ENCODE measurements around the gene STXBP1.

STXBP1 gene

GRCh38 chr9:127723013-127723412, 110.9 kb downstream of the STXBP1 start:
- peaks cover 30% of the 10 kb centered on the region for H3K4me1 ChIP-seq (ENCODE audit: control insufficient read depth, insufficient read depth, low read length)
- H3K4me2 ChIP-seq (ENCODE audit: low read length): no peak overlapping the region
- H3K9ac ChIP-seq (ENCODE audit: low read depth, low read length): no peak overlapping the region

GRCh38 chr9:127723444-127723843, 111.4 kb downstream of the STXBP1 start:
- H3K27me3 ChIP-seq (ENCODE audit: control insufficient read depth, insufficient read depth, low read length): no peaks in the 10 kb centered on the region
- H3K9me3 ChIP-seq (replicated peaks; ENCODE audit: low read length): no peaks in the 10 kb centered on the region
- no peak overlapping the region for H3K4me2 ChIP-seq (ENCODE audit: low read length)
- no peaks in the 10 kb centered on the region for H3K36me3 ChIP-seq (ENCODE audit: insufficient read depth, low read length)
- no peak overlapping the region for H3K4me3 ChIP-seq (ENCODE audit: low read length)
- H3K9ac ChIP-seq (ENCODE audit: low read depth, low read length): no peak overlapping the region
- peaks cover 30% of the 10 kb centered on the region for H3K4me1 ChIP-seq (ENCODE audit: control insufficient read depth, insufficient read depth, low read length)

More at GRCh38 chr9:127723013-127723412, 110.9 kb downstream of the STXBP1 start:
- no peaks in the 10 kb centered on the region for H3K9me3 ChIP-seq (replicated peaks; ENCODE audit: low read length)
- H3K27me3 ChIP-seq (ENCODE audit: control insufficient read depth, insufficient read depth, low read length): no peaks in the 10 kb centered on the region
- H3K4me3 ChIP-seq (ENCODE audit: low read length): no peak overlapping the region
- no peaks in the 10 kb centered on the region for H3K36me3 ChIP-seq (ENCODE audit: insufficient read depth, low read length)

GRCh38 chr9:127724012-127724411, 111.9 kb downstream of the STXBP1 start:
- Histone ChIP-seq H3K9me3 (replicated peaks; ENCODE audit: low read length) (no peaks in the 10 kb centered on the region), H3K36me3 (ENCODE audit: insufficient read depth, low read length) (no peaks in the 10 kb centered on the region), H3K4me3 (ENCODE audit: low read length) (no peak overlapping the region), H3K27me3 (ENCODE audit: control insufficient read depth, insufficient read depth, low read length) (no peaks in the 10 kb centered on the region), H3K4me1 (ENCODE audit: control insufficient read depth, insufficient read depth, low read length) (peaks cover 30% of the 10 kb centered on the region), H3K9ac (ENCODE audit: low read depth, low read length) (no peak overlapping the region), H3K4me2 (ENCODE audit: low read length) (no peak overlapping the region)

- Histone ChIP-seq H3K4me3 (ENCODE audit: low read length) (no peak overlapping the region), H3K4me2 (ENCODE audit: low read length) (no peak overlapping the region), H3K9me3 (replicated peaks; ENCODE audit: low read length) (no peaks in the 10 kb centered on the region)
Measured at GRCh38 chr9:127726871-127727270, 114.8 kb downstream of the STXBP1 start.

GRCh38 chr9:127728808-127729207, 116.7 kb downstream of the STXBP1 start:
- H3K4me3 ChIP-seq (ENCODE audit: low read length): no peak overlapping the region
- no peaks in the 10 kb centered on the region for H3K9me3 ChIP-seq (replicated peaks; ENCODE audit: low read length)
- H3K4me2 ChIP-seq (ENCODE audit: low read length): no peak overlapping the region
- H3K27me3 ChIP-seq (ENCODE audit: control insufficient read depth, insufficient read depth, low read length): no peaks in the 10 kb centered on the region
- no peaks in the 10 kb centered on the region for H3K36me3 ChIP-seq (ENCODE audit: insufficient read depth, low read length)
- no peak overlapping the region for H3K9ac ChIP-seq (ENCODE audit: low read depth, low read length)
- H3K4me1 ChIP-seq (ENCODE audit: control insufficient read depth, insufficient read depth, low read length): peaks cover 10% of the 10 kb centered on the region

More at GRCh38 chr9:127726871-127727270, 114.8 kb downstream of the STXBP1 start:
- Histone ChIP-seq H3K9ac (ENCODE audit: low read depth, low read length) (no peak overlapping the region), H3K27me3 (ENCODE audit: control insufficient read depth, insufficient read depth, low read length) (no peaks in the 10 kb centered on the region), H3K36me3 (ENCODE audit: insufficient read depth, low read length) (no peaks in the 10 kb centered on the region), H3K4me1 (ENCODE audit: control insufficient read depth, insufficient read depth, low read length) (peaks cover 20% of the 10 kb centered on the region)

GRCh38 chr9:127729522-127730256, 117.6 kb downstream of the STXBP1 start:
- H3K9ac ChIP-seq (ENCODE audit: low read depth, low read length): no peak overlapping the region
- H3K4me3 ChIP-seq (ENCODE audit: low read length): no peak overlapping the region
- no peak overlapping the region for H3K4me2 ChIP-seq (ENCODE audit: low read length)
- H3K27me3 ChIP-seq (ENCODE audit: control insufficient read depth, insufficient read depth, low read length): no peaks in the 10 kb centered on the region
- H3K9me3 ChIP-seq (replicated peaks; ENCODE audit: low read length): no peaks in the 10 kb centered on the region
- H3K4me1 ChIP-seq (ENCODE audit: control insufficient read depth, insufficient read depth, low read length): peaks cover 8% of the 10 kb centered on the region
- no peaks in the 10 kb centered on the region for H3K36me3 ChIP-seq (ENCODE audit: insufficient read depth, low read length)

- H3K36me3 ChIP-seq (ENCODE audit: insufficient read depth, low read length): no peaks in the 10 kb centered on the region
- H3K9me3 ChIP-seq (replicated peaks; ENCODE audit: low read length): no peaks in the 10 kb centered on the region
- peaks cover 6% of the 10 kb centered on the region for H3K4me1 ChIP-seq (ENCODE audit: control insufficient read depth, insufficient read depth, low read length)
- no peak overlapping the region for H3K9ac ChIP-seq (ENCODE audit: low read depth, low read length)
- H3K4me2 ChIP-seq (ENCODE audit: low read length): no peak overlapping the region
- no peak overlapping the region for H3K4me3 ChIP-seq (ENCODE audit: low read length)
- H3K27me3 ChIP-seq (ENCODE audit: control insufficient read depth, insufficient read depth, low read length): no peaks in the 10 kb centered on the region
Measured at GRCh38 chr9:127730262-127730661, 118.2 kb downstream of the STXBP1 start.

- Histone ChIP-seq H3K9ac (ENCODE audit: low read depth, low read length) (no peak overlapping the region), H3K9me3 (replicated peaks; ENCODE audit: low read length) (no peaks in the 10 kb centered on the region), H3K36me3 (ENCODE audit: insufficient read depth, low read length) (no peaks in the 10 kb centered on the region), H3K4me3 (ENCODE audit: low read length) (no peak overlapping the region), H3K4me2 (ENCODE audit: low read length) (no peak overlapping the region), H3K4me1 (ENCODE audit: control insufficient read depth, insufficient read depth, low read length) (peaks cover 10% of the 10 kb centered on the region), H3K27me3 (ENCODE audit: control insufficient read depth, insufficient read depth, low read length) (no peaks in the 10 kb centered on the region)
Measured at GRCh38 chr9:127730799-127731410, 118.8 kb downstream of the STXBP1 start.

- H3K9ac ChIP-seq (ENCODE audit: low read depth, low read length): no peak overlapping the region
- no peaks in the 10 kb centered on the region for H3K36me3 ChIP-seq (ENCODE audit: insufficient read depth, low read length)
- H3K4me3 ChIP-seq (ENCODE audit: low read length): no peak overlapping the region
Measured at GRCh38 chr9:127731938-127732337, 119.9 kb downstream of the STXBP1 start.

GRCh38 chr9:127732444-127732843, 120.4 kb downstream of the STXBP1 start:
- peaks cover 3% of the 10 kb centered on the region for H3K27me3 ChIP-seq (ENCODE audit: control insufficient read depth, insufficient read depth, low read length)
- peaks cover 10% of the 10 kb centered on the region for H3K4me1 ChIP-seq (ENCODE audit: control insufficient read depth, insufficient read depth, low read length)
- no peaks in the 10 kb centered on the region for H3K36me3 ChIP-seq (ENCODE audit: insufficient read depth, low read length)
- H3K4me2 ChIP-seq (ENCODE audit: low read length): no peak overlapping the region
- H3K4me3 ChIP-seq (ENCODE audit: low read length): no peak overlapping the region
- no peak overlapping the region for H3K9ac ChIP-seq (ENCODE audit: low read depth, low read length)
- H3K9me3 ChIP-seq (replicated peaks; ENCODE audit: low read length): no peaks in the 10 kb centered on the region

More at GRCh38 chr9:127731938-127732337, 119.9 kb downstream of the STXBP1 start:
- Histone ChIP-seq H3K9me3 (replicated peaks; ENCODE audit: low read length) (no peaks in the 10 kb centered on the region), H3K4me1 (ENCODE audit: control insufficient read depth, insufficient read depth, low read length) (peaks cover 10% of the 10 kb centered on the region), H3K27me3 (ENCODE audit: control insufficient read depth, insufficient read depth, low read length) (no peaks in the 10 kb centered on the region), H3K4me2 (ENCODE audit: low read length) (no peak overlapping the region)

GRCh38 chr9:127733614-127734013, 121.5 kb downstream of the STXBP1 start:
- Histone ChIP-seq H3K27me3 (ENCODE audit: control insufficient read depth, insufficient read depth, low read length) (peaks cover 11% of the 10 kb centered on the region), H3K4me2 (ENCODE audit: low read length) (no peak overlapping the region), H3K9ac (ENCODE audit: low read depth, low read length) (no peak overlapping the region)

More at GRCh38 chr9:127733614-127734013, 121.5 kb downstream of the STXBP1 start:
- H3K36me3 ChIP-seq (ENCODE audit: insufficient read depth, low read length): no peaks in the 10 kb centered on the region
- no peaks in the 10 kb centered on the region for H3K9me3 ChIP-seq (replicated peaks; ENCODE audit: low read length)
- peaks cover 10% of the 10 kb centered on the region for H3K4me1 ChIP-seq (ENCODE audit: control insufficient read depth, insufficient read depth, low read length)
- H3K4me3 ChIP-seq (ENCODE audit: low read length): no peak overlapping the region
